ENCODE data around the gene LCT.

LCT gene

DNA sequence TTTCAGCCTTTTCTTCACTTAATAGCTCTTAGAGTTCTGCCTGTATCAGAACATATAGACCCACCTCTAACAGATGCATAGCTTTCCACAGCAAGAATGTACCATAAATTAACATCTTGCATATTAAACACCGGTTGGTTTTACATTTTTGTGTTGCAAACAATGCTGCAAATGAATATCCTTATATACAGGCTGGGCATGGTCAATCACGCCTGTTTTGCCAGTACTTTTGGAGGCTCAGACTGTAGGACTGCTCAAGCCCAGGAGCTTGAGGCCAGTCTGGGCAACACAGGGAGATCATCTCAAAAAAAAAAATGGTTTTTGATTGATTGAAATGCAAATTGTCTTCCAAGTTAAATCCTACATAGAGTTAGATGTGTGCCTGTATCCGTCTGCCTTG lies 1.5 kb upstream of the LCT start:
- Histone ChIP-seq H3K4me1 (ENCODE audit: control insufficient read depth in 2 of 2, insufficient read depth in 2 of 2, low read length in 2 of 2) (peaks cover 4 to 14% of the 10 kb centered on the region in 2 donors), H3K4me3 (ENCODE audit: low read length in 2 of 2) (no peak overlapping the region), H3K36me3 (ENCODE audit: control insufficient read depth in 2 of 2, insufficient read depth in 2 of 2, low read length in 2 of 2) (peaks cover 0 to 1% of the 10 kb centered on the region in 2 donors), H3K9me3 (ENCODE audit: control insufficient read depth in 2 of 2, low read length in 2 of 2) (no peaks in the 10 kb centered on the region), H3K27me3 (ENCODE audit: control insufficient read depth in 2 of 2, insufficient read depth in 2 of 2, low read length in 2 of 2) (no peaks in the 10 kb centered on the region), H3K9ac (ENCODE audit: low read depth in 1 of 2, low read length in 2 of 2) (no peak overlapping the region), H3K27ac (ENCODE audit: low read depth in 2 of 2, low read length in 2 of 2) (no peak overlapping the region)

DNA sequence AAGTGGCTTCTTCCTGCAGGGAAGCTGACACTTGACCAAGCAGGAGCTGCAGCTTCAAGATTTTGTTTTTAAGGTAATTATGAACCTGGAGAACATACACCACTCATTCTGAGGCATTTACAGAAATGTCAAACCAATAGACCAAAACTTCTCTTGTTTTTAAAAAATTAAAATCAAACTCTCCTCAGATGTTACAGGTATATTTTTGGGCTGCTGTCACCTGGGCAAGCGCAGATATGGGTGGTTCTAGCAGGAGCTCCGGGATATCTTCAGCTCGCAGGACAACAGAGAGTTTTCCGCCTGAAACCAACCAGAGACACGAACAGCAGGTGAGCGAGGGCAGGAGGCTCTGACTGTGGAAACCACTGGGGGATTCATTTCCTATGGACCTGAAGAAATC lies 4.1 kb downstream of the LCT start:
- no peak overlapping the region for H3K27ac ChIP-seq (ENCODE audit: low read depth in 2 of 2, low read length in 2 of 2)
- no peak overlapping the region for H3K9ac ChIP-seq (ENCODE audit: low read depth in 1 of 2, low read length in 2 of 2)
- no peak overlapping the region for H3K4me3 ChIP-seq (ENCODE audit: low read length in 2 of 2)
- no peaks in the 10 kb centered on the region for H3K27me3 ChIP-seq (ENCODE audit: control insufficient read depth in 2 of 2, insufficient read depth in 2 of 2, low read length in 2 of 2)
- no peaks in the 10 kb centered on the region for H3K36me3 ChIP-seq (ENCODE audit: control insufficient read depth in 2 of 2, insufficient read depth in 2 of 2, low read length in 2 of 2)
- H3K9me3 ChIP-seq (ENCODE audit: control insufficient read depth in 2 of 2, low read length in 2 of 2): no peaks in the 10 kb centered on the region
- peaks cover 3% of the 10 kb centered on the region in 2 donors for H3K4me1 ChIP-seq (ENCODE audit: control insufficient read depth in 2 of 2, insufficient read depth in 2 of 2, low read length in 2 of 2)

DNA sequence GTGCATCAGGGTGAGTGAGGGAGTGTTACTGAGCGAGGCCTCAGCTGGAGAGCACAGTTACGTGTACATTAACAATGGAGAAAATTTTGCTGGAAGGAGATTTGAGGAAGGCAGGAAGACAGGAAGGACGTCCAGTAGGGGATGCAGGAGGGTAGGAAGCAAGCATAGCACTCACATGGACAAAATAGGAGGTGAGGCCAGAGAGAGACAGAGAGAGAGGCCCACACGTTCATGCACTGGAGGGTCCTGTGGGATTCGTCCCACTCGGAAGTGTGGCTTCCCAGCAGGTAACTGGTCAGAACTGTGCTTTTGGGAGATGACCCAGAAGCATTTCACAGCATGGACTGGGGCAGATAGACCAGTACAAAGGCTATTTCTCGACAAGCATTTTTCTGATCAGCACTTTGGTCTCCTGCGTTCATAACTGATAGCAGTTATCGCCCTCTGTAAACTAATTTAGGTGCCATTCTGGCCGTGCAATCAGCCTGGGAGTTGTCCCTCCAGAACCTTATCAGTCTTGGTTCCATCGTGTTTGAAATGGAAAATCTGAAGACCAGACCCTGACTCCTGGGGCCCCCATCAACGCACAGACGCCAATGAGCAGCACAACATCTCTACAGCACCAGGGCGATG lies 5.7 kb downstream of the LCT start:
- Histone ChIP-seq H3K4me3 (ENCODE audit: low read length in 2 of 2) (no peak overlapping the region), H3K36me3 (ENCODE audit: control insufficient read depth in 2 of 2, insufficient read depth in 2 of 2, low read length in 2 of 2) (no peaks in the 10 kb centered on the region), H3K9me3 (ENCODE audit: control insufficient read depth in 2 of 2, low read length in 2 of 2) (no peaks in the 10 kb centered on the region), H3K4me1 (ENCODE audit: control insufficient read depth in 2 of 2, insufficient read depth in 2 of 2, low read length in 2 of 2) (peaks cover 3% of the 10 kb centered on the region in 2 donors), H3K9ac (ENCODE audit: low read depth in 1 of 2, low read length in 2 of 2) (no peak overlapping the region), H3K27ac (ENCODE audit: low read depth in 2 of 2, low read length in 2 of 2) (no peak overlapping the region), H3K27me3 (ENCODE audit: control insufficient read depth in 2 of 2, insufficient read depth in 2 of 2, low read length in 2 of 2) (no peaks in the 10 kb centered on the region)

DNA sequence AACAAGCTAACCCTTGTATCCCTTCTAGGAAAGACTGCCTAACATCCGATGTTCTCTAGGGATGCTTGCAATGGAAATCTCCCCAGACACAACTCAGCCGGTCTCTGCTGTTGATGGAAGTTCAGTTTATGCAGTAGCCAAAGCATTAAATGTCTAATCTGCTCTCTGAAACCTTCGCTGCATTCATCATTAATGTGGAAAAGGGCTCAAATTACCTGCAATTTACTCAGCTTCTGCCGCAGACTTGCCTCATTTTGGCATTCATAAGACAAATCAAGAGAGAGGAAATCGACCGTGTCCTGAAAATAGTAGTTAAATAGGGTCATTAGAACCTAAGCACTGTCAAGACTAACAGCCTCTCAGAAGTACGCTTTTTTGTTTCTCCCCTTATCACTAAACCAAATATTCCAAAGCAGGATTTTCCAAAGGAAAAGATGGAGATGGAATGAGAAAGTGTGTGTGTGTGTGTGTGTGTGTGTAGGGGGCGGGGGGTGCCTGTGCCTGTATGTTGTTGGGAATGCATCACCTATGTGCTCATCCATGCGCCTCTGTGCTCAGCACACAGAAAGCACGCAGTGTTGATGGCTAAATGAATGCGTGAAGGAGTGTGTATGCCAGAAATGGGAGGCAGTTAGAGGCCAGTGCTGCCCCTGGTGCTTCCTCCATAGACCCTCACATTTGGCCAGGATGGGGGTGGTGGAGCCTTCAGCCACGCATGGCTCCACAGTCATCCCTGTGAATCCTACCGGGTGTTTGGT lies 7.4 kb downstream of the LCT start:
- Histone ChIP-seq H3K4me1 (ENCODE audit: control insufficient read depth in 2 of 2, insufficient read depth in 2 of 2, low read length in 2 of 2) (peaks cover 3% of the 10 kb centered on the region in 2 donors), H3K4me3 (ENCODE audit: low read length in 2 of 2) (no peak overlapping the region), H3K27me3 (ENCODE audit: control insufficient read depth in 2 of 2, insufficient read depth in 2 of 2, low read length in 2 of 2) (no peaks in the 10 kb centered on the region), H3K9me3 (ENCODE audit: control insufficient read depth in 2 of 2, low read length in 2 of 2) (no peaks in the 10 kb centered on the region), H3K27ac (ENCODE audit: low read depth in 2 of 2, low read length in 2 of 2) (no peak overlapping the region), H3K9ac (ENCODE audit: low read depth in 1 of 2, low read length in 2 of 2) (no peak overlapping the region), H3K36me3 (ENCODE audit: control insufficient read depth in 2 of 2, insufficient read depth in 2 of 2, low read length in 2 of 2) (no peaks in the 10 kb centered on the region)

DNA sequence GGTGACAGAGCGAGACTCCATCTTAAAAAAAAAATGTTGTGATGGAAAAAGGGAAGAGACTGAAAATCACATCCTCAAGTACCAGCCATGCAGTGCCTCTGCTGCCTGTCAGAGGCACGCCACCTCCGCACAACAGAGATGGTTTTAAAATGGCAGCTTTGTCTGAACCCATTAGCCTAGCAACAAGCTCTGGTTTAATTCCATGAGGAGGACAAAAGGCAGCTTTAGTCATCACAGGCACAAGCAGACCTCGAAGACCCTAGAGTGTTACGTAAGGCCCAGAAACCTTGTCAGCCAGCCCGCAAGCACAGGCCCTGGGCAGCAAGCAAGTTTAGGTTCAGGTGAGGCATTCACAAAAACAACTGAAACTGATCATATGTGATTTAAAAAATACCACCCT lies 10.4 kb downstream of the LCT start:
- Histone ChIP-seq H3K9me3 (ENCODE audit: control insufficient read depth in 2 of 2, low read length in 2 of 2) (no peaks in the 10 kb centered on the region), H3K9ac (ENCODE audit: low read depth in 1 of 2, low read length in 2 of 2) (no peak overlapping the region), H3K4me1 (ENCODE audit: control insufficient read depth in 2 of 2, insufficient read depth in 2 of 2, low read length in 2 of 2) (peaks cover 3% of the 10 kb centered on the region in 2 donors), H3K4me3 (ENCODE audit: low read length in 2 of 2) (no peak overlapping the region), H3K27me3 (ENCODE audit: control insufficient read depth in 2 of 2, insufficient read depth in 2 of 2, low read length in 2 of 2) (no peaks in the 10 kb centered on the region), H3K27ac (ENCODE audit: low read depth in 2 of 2, low read length in 2 of 2) (no peak overlapping the region), H3K36me3 (ENCODE audit: control insufficient read depth in 2 of 2, insufficient read depth in 2 of 2, low read length in 2 of 2) (no peaks in the 10 kb centered on the region)

DNA sequence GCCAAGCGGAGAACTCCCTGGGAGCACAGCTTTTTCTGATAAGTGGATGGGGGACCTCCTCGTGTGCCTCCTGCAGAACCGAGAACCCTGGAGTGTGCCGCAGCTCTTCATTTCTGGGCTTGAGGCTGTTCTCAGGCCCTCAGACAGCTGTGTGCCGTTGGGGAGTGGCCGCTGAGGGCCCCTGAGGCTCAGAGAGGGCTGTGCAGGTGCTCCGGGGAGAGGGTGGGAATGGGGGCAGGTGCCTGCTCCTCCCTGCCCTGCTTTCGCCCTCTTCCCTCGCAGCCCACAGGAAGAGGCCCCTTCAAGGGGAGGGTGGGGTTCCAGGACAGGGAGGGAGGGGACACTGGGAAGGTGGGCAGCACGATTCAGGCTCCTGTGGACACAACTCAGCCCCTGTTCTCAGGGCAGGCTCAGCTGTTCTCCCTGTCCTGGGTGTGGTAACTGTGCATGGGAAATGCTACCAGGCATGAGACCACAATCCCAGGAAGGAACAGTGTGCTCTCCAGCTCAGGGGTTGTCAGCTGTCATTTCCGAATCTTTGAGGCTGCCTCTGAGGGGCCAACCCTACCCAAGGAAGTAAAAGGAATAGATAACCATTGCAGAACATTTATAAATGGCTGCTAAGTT lies 11.3 kb downstream of the LCT start:
- H3K9ac ChIP-seq (ENCODE audit: low read depth in 1 of 2, low read length in 2 of 2): no peak overlapping the region
- no peaks in the 10 kb centered on the region for H3K4me1 ChIP-seq (ENCODE audit: control insufficient read depth in 2 of 2, insufficient read depth in 2 of 2, low read length in 2 of 2)
- no peak overlapping the region for H3K27ac ChIP-seq (ENCODE audit: low read depth in 2 of 2, low read length in 2 of 2)

DNA sequence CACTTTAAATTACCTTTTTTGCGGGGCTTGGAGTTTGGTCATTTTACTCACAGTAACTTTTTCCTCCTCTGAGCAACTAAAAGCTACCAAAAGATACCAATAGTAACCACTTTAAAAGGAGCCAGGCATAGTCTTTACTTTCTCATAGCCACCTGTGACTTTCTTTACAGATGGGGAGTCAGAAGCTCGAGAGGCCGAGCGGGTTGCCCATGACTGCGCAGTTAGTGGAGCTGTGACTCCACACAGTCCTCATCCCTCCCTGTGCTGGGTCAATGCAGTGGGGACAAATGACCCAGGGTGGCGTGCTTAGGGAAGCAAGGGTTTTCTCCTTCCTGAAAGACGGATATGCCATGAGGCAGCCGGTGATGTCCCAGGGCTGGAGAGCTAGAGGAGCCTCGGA lies 11.9 kb downstream of the LCT start:
- H3K9ac ChIP-seq (ENCODE audit: low read depth in 1 of 2, low read length in 2 of 2): no peak overlapping the region
- no peaks in the 10 kb centered on the region for H3K27me3 ChIP-seq (ENCODE audit: control insufficient read depth in 2 of 2, insufficient read depth in 2 of 2, low read length in 2 of 2)
- H3K4me3 ChIP-seq (ENCODE audit: low read length in 2 of 2): no peak overlapping the region
- H3K27ac ChIP-seq (ENCODE audit: low read depth in 2 of 2, low read length in 2 of 2): no peak overlapping the region
- no peaks in the 10 kb centered on the region for H3K4me1 ChIP-seq (ENCODE audit: control insufficient read depth in 2 of 2, insufficient read depth in 2 of 2, low read length in 2 of 2)
- H3K9me3 ChIP-seq (ENCODE audit: control insufficient read depth in 2 of 2, low read length in 2 of 2): no peaks in the 10 kb centered on the region
- H3K36me3 ChIP-seq (ENCODE audit: control insufficient read depth in 2 of 2, insufficient read depth in 2 of 2, low read length in 2 of 2): no peaks in the 10 kb centered on the region

More for the DNA sequence above, 11.3 kb downstream of the LCT start:
- Histone ChIP-seq H3K27me3 (ENCODE audit: control insufficient read depth in 2 of 2, insufficient read depth in 2 of 2, low read length in 2 of 2) (no peaks in the 10 kb centered on the region), H3K36me3 (ENCODE audit: control insufficient read depth in 2 of 2, insufficient read depth in 2 of 2, low read length in 2 of 2) (no peaks in the 10 kb centered on the region), H3K4me3 (ENCODE audit: low read length in 2 of 2) (no peak overlapping the region), H3K9me3 (ENCODE audit: control insufficient read depth in 2 of 2, low read length in 2 of 2) (no peaks in the 10 kb centered on the region)

DNA sequence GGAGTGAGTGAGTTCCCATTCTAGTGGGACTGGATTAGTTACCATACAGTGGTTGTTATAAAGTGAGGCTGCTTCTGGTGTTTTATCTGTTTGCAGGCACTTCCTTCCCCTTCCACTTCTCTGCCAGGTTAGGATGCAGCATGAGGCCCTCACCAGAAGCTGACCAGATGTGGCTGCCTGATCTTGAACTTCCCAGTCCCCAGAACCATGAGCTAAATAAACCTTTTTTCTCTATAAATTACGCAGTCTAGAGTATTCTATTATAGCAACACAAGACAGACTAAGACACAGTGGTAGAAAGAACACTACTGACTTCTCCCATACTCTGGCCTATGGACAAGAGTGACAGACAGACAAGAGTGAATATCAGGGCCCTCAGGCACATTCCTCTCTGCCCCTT lies 14.1 kb downstream of the LCT start:
- no peaks in the 10 kb centered on the region for H3K4me1 ChIP-seq (ENCODE audit: control insufficient read depth in 2 of 2, insufficient read depth in 2 of 2, low read length in 2 of 2)
- no peak overlapping the region for H3K27ac ChIP-seq (ENCODE audit: low read depth in 2 of 2, low read length in 2 of 2)
- H3K9me3 ChIP-seq (ENCODE audit: control insufficient read depth in 2 of 2, low read length in 2 of 2): no peaks in the 10 kb centered on the region
- no peaks in the 10 kb centered on the region for H3K36me3 ChIP-seq (ENCODE audit: control insufficient read depth in 2 of 2, insufficient read depth in 2 of 2, low read length in 2 of 2)
- H3K4me3 ChIP-seq (ENCODE audit: low read length in 2 of 2): no peak overlapping the region
- H3K27me3 ChIP-seq (ENCODE audit: control insufficient read depth in 2 of 2, insufficient read depth in 2 of 2, low read length in 2 of 2): no peaks in the 10 kb centered on the region
- no peak overlapping the region for H3K9ac ChIP-seq (ENCODE audit: low read depth in 1 of 2, low read length in 2 of 2)

DNA sequence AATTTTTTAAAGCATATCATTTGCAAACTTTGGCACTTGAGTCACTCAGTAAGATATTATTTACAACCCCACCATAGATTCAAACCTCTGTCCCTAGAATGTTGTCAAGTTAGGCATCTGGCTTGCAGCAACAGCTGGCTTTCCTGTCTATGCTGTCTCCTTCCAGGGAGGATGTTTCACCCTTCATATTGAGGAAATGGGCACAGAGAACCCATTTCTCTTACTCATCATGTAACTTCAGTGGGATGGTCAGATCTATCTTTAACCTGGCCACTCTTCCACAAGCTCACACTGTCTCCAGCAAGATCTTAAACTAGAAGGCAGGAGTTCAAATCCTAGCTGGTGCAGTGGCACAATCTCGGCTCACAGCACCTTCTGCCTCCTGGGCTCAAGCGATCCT lies 15.8 kb downstream of the LCT start:
- no peak overlapping the region for H3K27ac ChIP-seq (ENCODE audit: low read depth in 2 of 2, low read length in 2 of 2)
- no peaks in the 10 kb centered on the region for H3K9me3 ChIP-seq (ENCODE audit: control insufficient read depth in 2 of 2, low read length in 2 of 2)
- no peaks in the 10 kb centered on the region for H3K27me3 ChIP-seq (ENCODE audit: control insufficient read depth in 2 of 2, insufficient read depth in 2 of 2, low read length in 2 of 2)
- H3K9ac ChIP-seq (ENCODE audit: low read depth in 1 of 2, low read length in 2 of 2): no peak overlapping the region
- H3K36me3 ChIP-seq (ENCODE audit: control insufficient read depth in 2 of 2, insufficient read depth in 2 of 2, low read length in 2 of 2): no peaks in the 10 kb centered on the region
- H3K4me1 ChIP-seq (ENCODE audit: control insufficient read depth in 2 of 2, insufficient read depth in 2 of 2, low read length in 2 of 2): no peaks in the 10 kb centered on the region
- H3K4me3 ChIP-seq (ENCODE audit: low read length in 2 of 2): no peak overlapping the region

DNA sequence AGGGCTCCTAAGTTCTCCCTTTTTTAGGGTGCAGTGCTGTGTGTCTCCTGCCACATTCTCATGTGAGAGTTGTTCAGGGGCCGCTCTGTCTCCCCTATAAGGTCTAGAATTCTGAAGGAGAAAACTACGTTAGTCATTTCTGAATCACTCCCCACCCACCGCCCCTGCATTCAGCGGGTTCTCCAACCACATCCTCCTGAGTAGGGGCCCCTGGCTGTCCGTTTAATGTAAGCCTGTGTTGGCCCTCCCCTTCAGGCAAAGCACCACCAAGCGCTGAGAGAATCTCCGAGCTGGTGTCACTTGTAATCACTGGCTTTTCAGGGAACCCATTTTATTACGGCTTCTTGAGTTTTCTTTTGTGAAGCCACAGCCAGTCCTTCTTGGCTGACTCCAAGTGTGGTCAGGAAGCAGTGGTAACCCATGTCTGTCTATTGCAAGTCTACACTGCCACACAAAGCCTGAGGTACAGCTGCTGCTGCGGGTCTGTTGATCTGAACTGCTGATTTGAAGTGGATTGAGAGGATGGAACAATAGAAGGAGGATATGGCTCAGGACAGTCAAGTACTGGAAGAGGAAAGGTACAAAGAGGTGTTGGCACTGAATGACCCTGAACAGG lies 16.9 kb downstream of the LCT start:
- H3K27me3 ChIP-seq (ENCODE audit: control insufficient read depth in 2 of 2, insufficient read depth in 2 of 2, low read length in 2 of 2): no peaks in the 10 kb centered on the region
- H3K36me3 ChIP-seq (ENCODE audit: control insufficient read depth in 2 of 2, insufficient read depth in 2 of 2, low read length in 2 of 2): no peaks in the 10 kb centered on the region
- H3K4me3 ChIP-seq (ENCODE audit: low read length in 2 of 2): no peak overlapping the region
- H3K9me3 ChIP-seq (ENCODE audit: control insufficient read depth in 2 of 2, low read length in 2 of 2): no peaks in the 10 kb centered on the region
- H3K4me1 ChIP-seq (ENCODE audit: control insufficient read depth in 2 of 2, insufficient read depth in 2 of 2, low read length in 2 of 2): no peaks in the 10 kb centered on the region
- H3K9ac ChIP-seq (ENCODE audit: low read depth in 1 of 2, low read length in 2 of 2): no peak overlapping the region
- no peak overlapping the region for H3K27ac ChIP-seq (ENCODE audit: low read depth in 2 of 2, low read length in 2 of 2)
